HCT116 (cell line): ENCODE measurements around the gene TMEM154. TPM values are rescaled to one million over a fixed set of nuclear protein-coding genes. Genes with fewer than 3 reads are reported as not detected.

Experiments
- ATAC-seq: fragments of 200-7000 bp; cut with Tn5 transposase; 2 replicates; pipeline ENCODE4 v1.9.1; 2020; ENCODE audit warnings: mild to moderate bottlenecking, moderate library complexity
- BruUV-seq: library from RNA; stranded (reverse); fragments of 400-500 nt; replicated peaks from 2 replicates; lab custom pipeline; 2021; lab: Mats Ljungman, UMichigan
- CTCF ChIA-PET: fragments of 300-600 bp; sonication (Branson Sonifier 250); formaldehyde crosslinking; loops from one replicate; lab custom pipeline; 2021; ENCODE audit warnings: antibody characterized with exemption; lab: Charles Lee
- POLR2A ChIA-PET: fragments of 300-600, 350-600 bp; sonication (Branson Sonifier 250); formaldehyde crosslinking; loops from one replicate; lab custom pipeline; 2021; ENCODE audit warnings: antibody characterized with exemption; lab: Charles Lee
- RAD21 ChIA-PET, 2 experiments: fragments of 300-600 bp; sonication (Branson Sonifier 250); formaldehyde crosslinking; loops; one replicate each; lab custom pipeline; 2023; ENCODE audit warnings: low total read pairs in 2 of 2; ENCODE audit not compliant: uncharacterized antibody in 2 of 2, unreplicated experiment in 2 of 2, low non-redundant PET in 1 of 2; lab: Charles Lee
- DNase-seq: peaks from one replicate; pipeline ENCODE4 v3.0.0-alpha.2; 2010; ENCODE audit warnings: low read depth, low spot score
- H2AFZ ChIP-seq: fragments of 200-600 bp; shearing (Covaris generic), sonication (generic); 2 replicates; pipeline ENCODE4 v1.6.1; 2017; ENCODE audit warnings: low read depth, mixed run types, mixed read lengths, antibody characterized with exemption, low read length; ENCODE audit not compliant: poor library complexity, severe bottlenecking
- H3K27ac ChIP-seq: 2 replicates; pipeline ENCODE4 v1.5.1; 2012; ENCODE audit warnings: low read depth, low read length
- H3K27me3 ChIP-seq: fragments of 200-600 bp; sonication (generic); 2 replicates; pipeline ENCODE4 v1.6.1; 2016; ENCODE audit warnings: mixed run types, low read length, mixed read lengths; ENCODE audit not compliant: insufficient read depth
- H3K36me3 ChIP-seq, 2 experiments: fragments of 200-500 bp in 1 of 2; fragments of 200-600 bp in 1 of 2; sonication (Bioruptor generic) in 1 of 2; sonication (generic) in 1 of 2; 2 replicates each; pipeline versions ENCODE4 v1.5.1 to v1.6.1; 2014 to 2016; ENCODE audit warnings: low read length in 2 of 2, inconsistent platforms in 1 of 2, mixed read lengths in 1 of 2, mixed run types in 1 of 2; ENCODE audit not compliant: insufficient read depth in 2 of 2, control insufficient read depth in 1 of 2
- H3K4me1 ChIP-seq, 2 experiments: fragments of 200-600 bp in 1 of 2; sonication (generic) in 1 of 2; 2 replicates each; pipeline versions ENCODE4 v1.5.1 to v1.6.1; 2012 to 2017; ENCODE audit warnings: low read length in 2 of 2, inconsistent platforms in 1 of 2, mild to moderate bottlenecking in 1 of 2, mixed read lengths in 1 of 2, mixed run types in 1 of 2, moderate library complexity in 1 of 2; ENCODE audit not compliant: insufficient read depth in 2 of 2, control insufficient read depth in 1 of 2
- H3K4me2 ChIP-seq: fragments of 200-600 bp; sonication (generic); 2 replicates; pipeline ENCODE4 v1.6.1; 2017; ENCODE audit warnings: mixed run types, low read length, mixed read lengths
- H3K4me3 ChIP-seq, 2 experiments: fragments of 200-600 bp in 1 of 2; sonication (generic) in 1 of 2; replicated peaks in 1 of 2; 2 replicates each; pipeline ENCODE4 v1.5.1; 2011 to 2016; ENCODE audit warnings: low read length in 2 of 2, control low read depth in 1 of 2, low read depth in 1 of 2, mild to moderate bottlenecking in 1 of 2, mixed read lengths in 1 of 2, mixed run types in 1 of 2
- H3K79me2 ChIP-seq: fragments of 200-600 bp; sonication (generic); 2 replicates; pipeline ENCODE4 v1.6.1; 2017; ENCODE audit warnings: mild to moderate bottlenecking, mixed run types, low read length, moderate library complexity, mixed read lengths; ENCODE audit not compliant: insufficient read depth
- H3K9ac ChIP-seq: fragments of 200-600 bp; sonication (generic); 2 replicates; pipeline ENCODE4 v1.6.1; 2016; ENCODE audit warnings: low read length, mixed read lengths
- H3K9me2 ChIP-seq: fragments of 200-600 bp; sonication (generic), shearing (Covaris generic); 2 replicates; pipeline ENCODE4 v1.6.1; 2017; ENCODE audit warnings: mixed run types, mild to moderate bottlenecking, moderate library complexity; ENCODE audit not compliant: insufficient read depth
- H3K9me3 ChIP-seq, 2 experiments: fragments of 200-500 bp in 1 of 2; fragments of 200-600 bp in 1 of 2; sonication (Bioruptor generic) in 1 of 2; sonication (generic) in 1 of 2; 2 replicates each; pipeline ENCODE4 v1.6.1; 2014 to 2017; ENCODE audit warnings: low read length in 2 of 2, mixed read lengths in 2 of 2, inconsistent platforms in 1 of 2, low read depth in 1 of 2, mild to moderate bottlenecking in 1 of 2, mixed run types in 1 of 2, moderate library complexity in 1 of 2; ENCODE audit not compliant: control insufficient read depth in 1 of 2, insufficient read depth in 1 of 2
- H4K20me1 ChIP-seq: fragments of 200-600 bp; sonication (generic), shearing (Covaris generic); 2 replicates; pipeline ENCODE4 v1.6.1; 2017; ENCODE audit warnings: mixed run types, mild to moderate bottlenecking, moderate library complexity; ENCODE audit not compliant: insufficient read depth
- ATF3 ChIP-seq: IDR thresholded peaks from 2 replicates; pipeline ENCODE4 v1.6.1; 2012
- EZH2 ChIP-seq: fragments of 200-600 bp; sonication (generic); IDR thresholded peaks from 2 replicates; pipeline ENCODE4 v1.6.1; 2017; ENCODE audit warnings: antibody characterized with exemption, mixed run types
- EZH2phosphoT487 ChIP-seq: fragments of 200-600 bp; IDR thresholded peaks from 2 replicates; pipeline ENCODE4 v1.6.1; 2018; ENCODE audit warnings: antibody characterized with exemption, borderline replicate concordance
- POLR2A ChIP-seq: IDR thresholded peaks from 2 replicates; pipeline ENCODE4 v1.7.0; 2011; ENCODE audit warnings: borderline replicate concordance; ENCODE audit not compliant: insufficient read depth, insufficient read length; ENCODE audit errors: extremely low read depth
- REST ChIP-seq: IDR thresholded peaks from 2 replicates; pipeline ENCODE4 v1.6.1; 2012; ENCODE audit warnings: low read depth
- SRF ChIP-seq: IDR thresholded peaks from 2 replicates; pipeline ENCODE4 v1.6.1; 2012; ENCODE audit warnings: low read depth
- intact Hi-C: fragments of 100-400 bp; cut with micrococcal nuclease; formaldehyde crosslinking; loops from 2 replicates; pipeline ENCODE4 v1.10.0; 2022
- total RNA-seq: library from RNA; stranded (reverse); gene quantifications from one replicate; pipeline ENCODE4 v1.2.1, GENCODE V29; 2021; ENCODE audit not compliant: unreplicated experiment

TMEM154 gene
- total RNA-seq, 1 experiment from 2014 or later, result 2.4 TPM

GRCh38 chr4:152715076-152715475 lies 35.3 kb upstream of the TMEM154 start:
- Histone ChIP-seq H3K9me3 (no peaks in the 10 kb centered on the region), H3K36me3 (no peaks in the 10 kb centered on the region), H3K27ac (no peak overlapping the region), H2AFZ (no peak overlapping the region), H3K9me2 (no peaks in the 10 kb centered on the region), H3K4me3 (no peak overlapping the region), H3K9ac (no peak overlapping the region), H3K27me3 (no peaks in the 10 kb centered on the region), H3K4me1 (no peaks in the 10 kb centered on the region), H3K4me2 (no peak overlapping the region), H3K79me2 (no peaks in the 10 kb centered on the region), H4K20me1 (no peaks in the 10 kb centered on the region)
- DNase-seq (no peak), ATAC-seq (no peak)
- TF ChIP-seq SRF (no peak), ATF3 (no peak), POLR2A (no peak), REST (no peak), EZH2 (no peak)
- BruUV-seq, result no TSS peak
- intact Hi-C loops, result no loop called here
- POLR2A ChIA-PET, result no interaction called here
- RAD21 ChIA-PET, result no interaction called here
- CTCF ChIA-PET, result no interaction called here

- no peak overlapping the region for H3K9ac ChIP-seq
- H3K9me3 ChIP-seq, result no peaks in the 10 kb centered on the region
- H3K9me2 ChIP-seq, result no peaks in the 10 kb centered on the region
- POLR2A ChIA-PET, result no interaction called here
- TF ChIP-seq EZH2phosphoT487, result no peak
- no peaks in the 10 kb centered on the region; a peak in 1 of 4 replicates for H3K4me1 ChIP-seq
- DNase-seq (no peak), ATAC-seq (no peak)
- H3K4me3 ChIP-seq, result no peak overlapping the region
- H4K20me1 ChIP-seq, result no peaks in the 10 kb centered on the region
- intact Hi-C loops, result no loop called here
- no peaks in the 10 kb centered on the region for H3K27me3 ChIP-seq
- no peak overlapping the region for H3K27ac ChIP-seq
- H3K4me2 ChIP-seq, result no peak overlapping the region
- H2AFZ ChIP-seq, result no peak overlapping the region
- CTCF ChIA-PET, result no interaction called here
- no TSS peak for BruUV-seq
- RAD21 ChIA-PET, result no interaction called here
- H3K79me2 ChIP-seq, result no peaks in the 10 kb centered on the region
- H3K36me3 ChIP-seq, result no peaks in the 10 kb centered on the region
These were observed 34.3 kb upstream of the TMEM154 start for GRCh38 chr4:152713951-152714705.
